LNCaP clone FGC (cell line): ENCODE data around the gene RAD51B.

ENCODE experiments used
- DNase-seq: peaks from one replicate; pipeline ENCODE4 v3.0.0-alpha.2; 2011; ENCODE audit warnings: low read depth
- H3K4me3 ChIP-seq: 2 replicates; pipeline ENCODE4 v1.5.1; 2011; ENCODE audit warnings: mild to moderate bottlenecking, low read depth, low read length, control low read depth
- TF ChIP-seq, protein P1 (sequence below): IDR thresholded peaks from 2 replicates; pipeline ENCODE4 v1.5.1; 2012; ENCODE audit warnings: mild to moderate bottlenecking; ENCODE audit not compliant: control insufficient read depth, insufficient read depth; ENCODE audit errors: extremely low read depth

Gene RAD51B

DNA sequence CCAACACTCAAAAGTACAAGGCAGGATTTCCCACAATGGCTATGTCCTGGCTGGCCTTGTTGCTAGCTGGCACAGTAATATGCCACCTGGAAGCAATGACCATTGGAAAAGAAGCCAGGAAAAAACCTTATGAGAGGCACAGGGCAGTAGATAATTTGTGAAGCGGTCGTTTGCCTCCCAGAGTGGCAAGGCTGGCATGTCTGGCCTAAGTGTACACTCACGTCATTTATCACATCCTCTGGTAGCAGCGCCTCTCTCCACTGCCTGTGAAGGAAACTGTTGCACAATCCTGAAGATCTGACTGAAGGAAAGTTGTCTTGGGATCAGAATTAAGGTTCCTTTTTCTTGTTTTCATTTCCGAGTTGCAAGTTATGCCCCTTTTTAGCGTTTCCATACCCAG lies 564.8 kb downstream of the RAD51B start:
- TF ChIP-seq, protein P1, sequence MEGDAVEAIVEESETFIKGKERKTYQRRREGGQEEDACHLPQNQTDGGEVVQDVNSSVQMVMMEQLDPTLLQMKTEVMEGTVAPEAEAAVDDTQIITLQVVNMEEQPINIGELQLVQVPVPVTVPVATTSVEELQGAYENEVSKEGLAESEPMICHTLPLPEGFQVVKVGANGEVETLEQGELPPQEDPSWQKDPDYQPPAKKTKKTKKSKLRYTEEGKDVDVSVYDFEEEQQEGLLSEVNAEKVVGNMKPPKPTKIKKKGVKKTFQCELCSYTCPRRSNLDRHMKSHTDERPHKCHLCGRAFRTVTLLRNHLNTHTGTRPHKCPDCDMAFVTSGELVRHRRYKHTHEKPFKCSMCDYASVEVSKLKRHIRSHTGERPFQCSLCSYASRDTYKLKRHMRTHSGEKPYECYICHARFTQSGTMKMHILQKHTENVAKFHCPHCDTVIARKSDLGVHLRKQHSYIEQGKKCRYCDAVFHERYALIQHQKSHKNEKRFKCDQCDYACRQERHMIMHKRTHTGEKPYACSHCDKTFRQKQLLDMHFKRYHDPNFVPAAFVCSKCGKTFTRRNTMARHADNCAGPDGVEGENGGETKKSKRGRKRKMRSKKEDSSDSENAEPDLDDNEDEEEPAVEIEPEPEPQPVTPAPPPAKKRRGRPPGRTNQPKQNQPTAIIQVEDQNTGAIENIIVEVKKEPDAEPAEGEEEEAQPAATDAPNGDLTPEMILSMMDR, result no peak
- DNase-seq, result no peak

DNA sequence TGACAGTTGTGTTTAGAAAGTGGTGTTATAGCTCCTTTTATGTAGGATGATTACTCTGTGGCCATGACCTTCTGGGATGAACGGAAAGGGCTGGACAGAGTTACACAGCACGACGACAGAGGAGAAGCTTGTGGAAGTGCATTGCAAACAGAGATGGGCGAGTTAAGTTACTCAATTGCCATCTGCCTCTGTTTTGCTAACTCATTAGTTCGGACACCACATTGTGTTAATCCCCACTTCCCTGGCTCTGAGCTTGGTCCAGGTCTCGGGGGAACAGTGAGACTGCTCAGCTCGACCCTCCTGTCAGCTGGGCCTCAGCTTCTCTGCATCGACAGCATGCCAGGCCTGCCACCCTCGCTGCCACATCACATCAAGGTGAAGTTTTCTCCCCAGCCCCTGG lies 565.3 kb downstream of the RAD51B start:
- no peak for DNase-seq
- TF ChIP-seq, protein P1, result no peak

More for the DNA sequence above, 564.8 kb downstream of the RAD51B start:
- H3K4me3 ChIP-seq, result no peak overlapping the region

DNA sequence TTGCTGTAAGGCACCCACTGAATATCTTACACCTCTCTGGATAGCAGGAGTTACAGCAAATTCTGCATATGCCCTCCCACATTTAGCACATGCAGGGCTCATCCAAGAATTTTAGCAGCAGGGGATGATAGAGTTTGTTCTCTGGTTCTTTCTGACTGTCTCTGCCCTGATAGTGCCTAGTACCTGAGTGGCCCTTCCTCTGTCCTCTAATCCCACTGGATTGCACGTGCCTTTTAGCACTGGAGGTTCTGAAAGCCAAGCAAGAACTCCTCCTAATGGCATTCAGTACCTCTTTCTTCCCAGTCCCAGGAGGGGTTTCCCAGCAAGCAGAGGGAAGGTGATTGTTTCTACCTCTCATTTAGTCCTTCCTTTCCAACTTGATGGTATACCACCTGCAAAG lies 566.9 kb downstream of the RAD51B start:
- no peak for DNase-seq
- TF ChIP-seq, protein P1, result no peak
- no peak overlapping the region for H3K4me3 ChIP-seq

More for the DNA sequence above, 565.3 kb downstream of the RAD51B start:
- no peak overlapping the region for H3K4me3 ChIP-seq

DNA sequence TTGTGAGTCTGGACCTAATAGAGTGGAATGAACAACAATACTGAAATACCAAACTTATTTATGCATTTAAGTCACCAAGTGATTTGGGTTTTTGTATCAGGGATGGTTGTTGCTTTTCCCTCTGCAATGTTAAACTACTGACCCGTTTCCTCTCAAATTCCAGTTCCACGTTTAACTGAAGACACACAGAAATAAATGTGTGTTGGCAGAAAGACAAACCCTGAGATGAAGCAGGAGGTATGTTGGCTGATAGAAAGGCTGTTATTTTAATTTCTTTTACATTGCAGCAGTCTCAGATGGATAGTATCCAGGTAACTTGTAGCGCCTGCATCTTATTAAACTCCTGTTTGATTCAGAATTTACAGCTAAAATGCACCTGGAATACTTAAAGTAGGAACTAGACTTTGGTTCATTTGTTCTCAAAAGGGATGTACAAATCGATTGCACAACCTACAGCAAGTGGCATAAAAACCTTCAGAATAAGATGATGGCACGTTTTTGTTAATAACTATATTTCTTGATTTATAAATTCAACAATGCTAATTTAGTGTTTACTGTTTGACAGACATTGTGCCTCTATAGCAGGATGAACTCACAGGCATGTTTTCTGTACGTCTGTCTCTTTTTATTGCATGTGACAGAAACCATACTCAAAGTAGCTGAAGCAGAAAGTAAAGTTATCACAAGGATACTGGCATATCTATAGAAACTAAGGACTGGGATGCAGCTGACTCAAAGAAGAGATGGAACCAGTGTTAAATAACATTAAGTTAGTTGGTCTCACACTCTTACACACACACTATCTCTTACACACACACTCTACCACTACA lies 567.6 kb downstream of the RAD51B start:
- H3K4me3 ChIP-seq, result no peak overlapping the region
- DNase-seq, result peak; percentile 33
- TF ChIP-seq, protein P1, result no peak

DNA sequence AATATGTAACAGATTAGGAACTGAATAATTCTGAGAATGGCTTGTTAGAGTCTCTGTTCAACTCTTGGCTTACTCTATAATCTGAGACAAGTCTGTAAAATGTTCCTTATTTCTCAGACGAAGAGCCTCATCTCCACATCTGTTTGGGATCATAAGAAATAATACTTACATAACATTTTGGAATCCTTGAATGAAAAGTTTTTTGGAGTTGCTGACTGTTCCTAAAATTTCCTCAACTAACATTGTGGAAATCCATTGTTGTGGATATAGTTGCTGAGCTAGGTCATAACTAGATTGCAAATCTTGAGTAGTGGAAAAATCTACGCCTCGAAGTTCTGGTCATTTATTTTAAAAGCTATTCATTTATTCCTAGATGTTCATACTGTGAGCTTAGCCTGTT lies 570.4 kb downstream of the RAD51B start:
- TF ChIP-seq, protein P1, result no peak
- DNase-seq, result no peak
- H3K4me3 ChIP-seq, result no peak overlapping the region

DNA sequence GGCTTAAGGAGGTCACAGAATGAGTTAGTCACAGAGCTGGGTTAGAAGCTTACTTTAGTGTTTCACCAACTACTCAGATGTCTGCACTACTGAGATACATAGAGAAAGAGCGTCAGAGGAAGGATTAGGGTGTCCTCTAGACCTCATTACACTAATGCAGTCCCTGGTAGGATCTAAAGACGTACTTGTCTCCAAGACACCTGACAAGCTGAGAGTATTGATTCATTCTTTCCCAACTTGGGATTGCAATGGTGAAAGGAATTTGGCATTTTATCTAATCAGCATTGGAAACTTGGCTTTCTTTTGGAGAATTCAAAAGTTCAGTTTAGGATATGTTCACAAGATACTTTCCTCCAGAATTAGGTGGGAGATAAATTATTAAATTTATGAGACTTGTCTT lies 571.2 kb downstream of the RAD51B start:
- TF ChIP-seq, protein P1, result no peak
- DNase-seq, result no peak
- H3K4me3 ChIP-seq, result no peak overlapping the region

DNA sequence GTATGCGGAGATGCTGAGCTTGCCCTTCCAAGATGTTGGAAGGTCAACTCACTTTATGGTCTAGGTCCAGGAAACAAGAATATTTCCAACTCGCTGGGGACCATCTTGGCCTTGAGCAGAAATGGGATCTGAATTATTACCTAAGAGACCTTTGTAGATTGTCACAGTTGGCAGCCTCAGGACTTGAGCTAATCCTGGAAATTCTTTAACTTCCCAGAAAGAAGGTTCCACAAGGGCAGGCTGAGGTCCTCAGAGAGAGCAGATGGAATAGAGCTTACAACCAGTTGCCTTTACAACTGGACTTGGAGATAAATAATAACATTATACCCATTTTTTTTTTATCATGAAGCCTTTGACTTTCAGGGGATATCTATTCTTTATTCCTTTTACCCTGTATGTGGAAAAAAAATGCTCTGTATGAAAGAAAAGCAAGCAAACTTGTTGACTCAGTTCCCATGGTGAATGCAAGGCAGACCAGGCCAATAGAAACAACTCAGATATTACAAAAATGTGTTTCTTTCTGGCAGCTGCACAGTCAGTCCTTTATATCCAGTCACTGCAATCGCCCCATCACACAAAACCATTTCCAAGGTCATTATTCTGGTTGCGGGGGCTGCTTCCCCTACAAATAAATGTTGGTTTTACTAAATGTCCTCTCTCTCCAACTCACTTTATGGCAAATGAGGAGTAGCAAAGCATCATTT lies 571.9 kb downstream of the RAD51B start:
- DNase-seq, result no peak
- TF ChIP-seq, protein P1, result no peak
- no peak overlapping the region for H3K4me3 ChIP-seq
